CD4-positive, alpha-beta T cell treated with Interleukin-21 for 1 hour (primary cell): ENCODE data around the gene ING2.
"Not testable (repeated sequence)": the region's sequence is repeated elsewhere in the genome, so short reads cannot be mapped to it uniquely, and the experiment has no call there.

ENCODE experiments used
- DNase-seq: peaks from one replicate; pipeline ENCODE4 v3.0.0-alpha.2; 2020

The ING2 gene

GRCh38 chr4:183504930-183505610 is at the start of gene ING2:
TSS of gene ING2 (plus strand) at chr4:183505058. CDS start at chr4:183505196, 138 bp downstream.
- no peak for DNase-seq

GRCh38 chr4:183455431-183456195 is 49.2 kb upstream of the ING2 start:
- no peak for DNase-seq

GRCh38 chr4:183458005-183458404 is 46.9 kb upstream of the ING2 start:
- DNase-seq = no peak

GRCh38 chr4:183463903-183464619 is 40.8 kb upstream of the ING2 start:
- DNase-seq = not testable (repeated sequence)

- not testable (repeated sequence) for DNase-seq
Observed at GRCh38 chr4:183465879-183466278, 39.0 kb upstream of the ING2 start.

- DNase-seq = no peak
Observed at GRCh38 chr4:183467246-183467645, 37.6 kb upstream of the ING2 start.

GRCh38 chr4:183468210-183469095 is 36.4 kb upstream of the ING2 start:
- DNase-seq = no peak

- no peak for DNase-seq
Observed at GRCh38 chr4:183469285-183469684, 35.6 kb upstream of the ING2 start.

- no peak for DNase-seq
Observed at GRCh38 chr4:183469936-183470335, 34.9 kb upstream of the ING2 start.

- no peak for DNase-seq
Observed at GRCh38 chr4:183470821-183471220, 34.0 kb upstream of the ING2 start.

- peak; percentile 72 for DNase-seq
Observed at GRCh38 chr4:183471946-183472708, 32.7 kb upstream of the ING2 start.

GRCh38 chr4:183478123-183478522 is 26.7 kb upstream of the ING2 start:
- no peak for DNase-seq

- DNase-seq = no peak
Observed at GRCh38 chr4:183478926-183479325, 25.9 kb upstream of the ING2 start.

GRCh38 chr4:183482515-183483095 is 22.3 kb upstream of the ING2 start:
- DNase-seq = not testable (repeated sequence)

GRCh38 chr4:183483997-183484396 is 20.9 kb upstream of the ING2 start:
- DNase-seq = no peak

GRCh38 chr4:183485411-183486160 is 19.3 kb upstream of the ING2 start:
- no peak for DNase-seq

- no peak for DNase-seq
Observed at GRCh38 chr4:183492791-183493222, 12.1 kb upstream of the ING2 start.

GRCh38 chr4:183493246-183493645 is 11.6 kb upstream of the ING2 start:
- no peak for DNase-seq

GRCh38 chr4:183495184-183495583 is 9.7 kb upstream of the ING2 start:
- DNase-seq = no peak

GRCh38 chr4:183499389-183499788 is 5.5 kb upstream of the ING2 start:
- no peak for DNase-seq

- DNase-seq = no peak
Observed at GRCh38 chr4:183499801-183500200, 5.1 kb upstream of the ING2 start.
